ENCODE measurements around the gene ANKS1B.
"Not testable (repeated sequence)": the region's sequence is repeated elsewhere in the genome, so short reads cannot be mapped to it uniquely, and the experiment has no call there.

ANKS1B gene

GRCh38 chr12:99686142-99686541 is 298.6 kb downstream of the ANKS1B start:
- no peak for DNase-seq

DNA sequence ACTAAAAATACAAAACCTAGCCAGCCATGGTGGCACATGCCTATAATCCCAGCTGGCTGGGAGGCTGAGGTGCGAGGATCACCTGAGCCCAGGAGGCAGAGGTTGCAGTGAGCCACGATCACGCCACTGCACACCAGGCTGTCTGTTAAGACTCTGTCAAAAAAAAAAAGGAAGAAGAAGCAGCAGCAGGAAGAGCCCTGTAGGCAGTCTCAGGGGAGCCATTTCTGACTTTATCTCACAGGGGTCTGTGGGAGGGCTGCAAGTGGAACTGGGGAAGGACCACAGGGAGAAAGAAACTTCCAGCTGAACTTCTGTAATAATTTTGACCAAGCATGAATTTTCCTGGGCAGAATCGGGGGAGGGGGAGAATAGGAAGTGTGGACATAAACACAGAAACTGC is 304.5 kb downstream of the ANKS1B start:
- no peak for DNase-seq

- DNase-seq: no peak
These were observed 314.1 kb downstream of the ANKS1B start for GRCh38 chr12:99670635-99671034.

- no peak for DNase-seq
These were observed 325.9 kb downstream of the ANKS1B start for GRCh38 chr12:99658671-99659349.

- no peak for DNase-seq
These were observed 335.2 kb downstream of the ANKS1B start for GRCh38 chr12:99649551-99649950.

DNA sequence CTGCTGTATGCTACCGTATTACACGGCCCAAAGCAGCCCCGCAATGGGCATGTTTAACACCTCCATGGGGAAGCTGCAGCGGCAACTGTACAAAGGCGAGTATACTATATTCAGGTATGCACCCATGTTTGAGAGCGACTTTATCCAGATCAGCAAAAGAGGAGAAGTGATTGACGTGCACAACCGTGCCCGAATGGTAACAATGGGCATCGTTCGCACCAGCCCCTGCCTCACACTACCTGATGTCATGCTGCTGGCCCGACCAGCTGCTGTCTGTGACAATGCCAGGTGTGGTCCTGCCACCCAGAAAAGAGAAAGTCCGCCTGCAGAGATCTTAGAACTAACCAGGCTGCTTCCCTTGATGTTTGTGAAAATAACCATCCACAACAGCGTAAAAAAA is 336.6 kb downstream of the ANKS1B start:
- no peak for DNase-seq

DNA sequence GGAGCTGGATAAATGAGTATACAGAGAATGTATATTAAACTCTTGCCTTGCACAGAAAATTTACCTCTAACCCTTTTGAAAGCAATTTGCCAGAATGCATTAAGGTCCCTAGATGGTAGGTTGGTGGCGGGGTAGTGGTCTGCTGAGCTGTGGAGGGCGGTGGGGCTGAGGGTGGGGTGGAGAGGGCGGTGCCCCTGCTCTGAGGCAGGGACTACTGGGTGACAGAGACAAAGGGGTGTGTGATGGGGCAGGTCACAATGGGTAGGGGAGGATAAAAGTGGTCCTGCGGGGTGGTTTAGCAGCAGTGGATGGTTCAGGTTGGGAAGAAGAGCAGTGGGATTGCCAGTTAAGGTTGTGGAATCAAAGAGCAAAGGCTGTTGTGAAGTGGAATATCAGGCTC is 337.3 kb downstream of the ANKS1B start, which contains the start of gene GARIN6:
TSS of gene GARIN6 (plus strand) at position 301 of the 400 bp plus-strand sequence. CDS start 422 bp downstream, outside the sequence.
- no peak for DNase-seq

DNA sequence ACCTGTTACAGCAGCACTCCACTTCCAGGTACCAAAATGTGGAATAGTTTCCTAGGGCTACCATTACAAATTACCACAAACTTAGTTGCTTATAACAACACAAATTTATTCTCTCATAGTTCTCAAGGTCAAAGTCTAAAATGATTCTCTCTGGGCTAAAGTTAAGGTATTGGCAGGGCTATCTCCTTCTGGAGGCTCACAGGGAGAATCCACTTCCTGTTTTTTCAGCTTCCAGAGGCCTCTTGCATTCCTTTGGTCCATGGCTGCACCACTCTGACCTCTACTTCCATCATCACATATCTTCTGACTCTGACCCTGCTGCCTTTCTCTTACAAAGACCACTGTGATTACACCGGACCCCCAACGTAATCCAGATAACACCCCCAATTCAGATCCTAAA is 340.1 kb downstream of the ANKS1B start:
- DNase-seq: no peak

DNA sequence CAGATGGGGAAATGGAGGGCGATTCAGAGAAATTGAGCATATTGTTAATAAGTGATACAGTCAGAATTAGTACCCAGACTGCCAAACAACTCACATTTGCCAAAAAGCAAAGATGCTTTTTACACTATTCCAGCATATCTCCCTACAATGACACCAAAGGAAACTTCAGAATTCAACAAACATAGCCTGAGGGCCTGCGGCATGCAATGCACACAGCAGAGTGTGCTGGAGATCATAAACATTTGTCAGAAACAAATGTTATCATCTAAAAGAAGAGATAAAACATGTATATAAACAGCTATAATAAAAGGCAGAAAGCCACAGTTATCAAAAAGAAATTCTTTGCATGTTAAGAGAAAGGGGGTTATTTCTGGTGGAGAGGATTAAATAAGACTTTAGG is 357.3 kb downstream of the ANKS1B start:
- DNase-seq: no peak

DNA sequence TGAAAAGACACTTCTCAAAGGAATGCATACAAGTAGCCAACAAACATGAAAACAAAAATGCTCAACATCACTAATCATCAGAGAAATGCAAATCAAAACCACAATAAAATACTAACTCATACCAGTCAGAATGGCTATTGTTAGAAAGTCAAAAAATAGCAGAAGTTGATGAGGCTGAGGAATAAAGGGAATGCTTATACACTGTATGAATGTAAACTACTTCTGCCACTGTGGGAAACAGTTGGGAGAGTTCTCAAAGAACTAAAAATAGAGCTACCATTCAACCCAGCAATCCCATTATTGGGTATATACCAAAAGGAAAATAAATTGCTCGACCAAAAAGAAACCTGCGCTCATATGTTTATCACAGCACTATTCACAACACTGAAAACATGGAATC is 360.1 kb downstream of the ANKS1B start:
- DNase-seq: not testable (repeated sequence)

DNA sequence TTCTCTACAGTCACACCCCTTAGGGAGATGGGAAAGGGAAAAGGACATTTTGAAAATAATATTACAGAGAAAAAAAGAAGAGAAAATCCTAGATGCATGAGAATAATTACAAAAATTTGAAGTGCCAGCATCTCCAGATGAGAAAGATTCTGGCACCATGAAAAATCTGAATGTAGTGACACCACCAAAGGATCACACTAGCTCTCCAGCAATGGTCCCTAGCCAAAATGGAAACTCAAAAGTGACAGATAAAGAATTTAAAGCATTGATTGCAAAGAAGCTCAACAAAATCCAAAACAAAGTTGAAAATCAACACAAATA is 364.6 kb downstream of the ANKS1B start:
- DNase-seq: no peak

GRCh38 chr12:99619389-99620158 is 365.2 kb downstream of the ANKS1B start:
- DNase-seq: no peak

DNA sequence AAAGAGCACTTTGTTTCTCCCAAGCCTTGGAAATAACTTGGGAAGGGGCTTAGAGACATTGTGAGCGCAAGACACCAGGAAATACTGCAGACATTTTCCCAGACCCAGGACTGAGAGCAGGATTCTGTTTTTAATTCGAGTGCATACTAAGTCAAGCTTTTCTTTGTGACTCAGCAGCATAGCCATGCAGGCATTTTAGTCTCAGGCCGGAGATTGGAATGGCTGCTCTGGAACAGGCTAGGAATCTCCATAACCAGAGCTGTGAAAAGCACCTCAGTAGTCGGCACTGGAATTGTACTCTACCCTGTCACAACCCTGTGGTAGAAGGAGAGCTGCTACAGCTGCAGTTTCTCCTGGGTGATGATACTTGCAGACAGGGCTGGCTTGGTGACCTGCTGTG is 366.1 kb downstream of the ANKS1B start:
- DNase-seq: no peak

DNA sequence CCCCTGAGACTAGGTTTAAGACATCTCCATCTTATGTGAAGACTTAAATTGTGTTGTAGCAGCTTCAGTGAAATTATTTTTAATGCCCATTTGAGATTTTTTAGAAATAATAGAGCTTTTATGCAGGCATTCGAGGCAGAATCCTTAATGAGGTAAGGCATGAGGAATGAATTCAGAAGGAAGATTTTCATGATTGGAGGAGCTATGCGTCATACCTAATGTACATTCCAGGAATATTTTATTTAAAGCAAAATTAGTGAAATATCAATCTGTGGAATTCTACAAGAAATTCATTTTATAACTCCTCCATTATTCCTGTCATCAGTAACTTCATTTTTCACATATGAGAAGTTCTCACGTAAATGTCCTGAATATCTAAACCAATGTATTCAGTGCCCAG is 373.1 kb downstream of the ANKS1B start:
- DNase-seq: no peak

DNA sequence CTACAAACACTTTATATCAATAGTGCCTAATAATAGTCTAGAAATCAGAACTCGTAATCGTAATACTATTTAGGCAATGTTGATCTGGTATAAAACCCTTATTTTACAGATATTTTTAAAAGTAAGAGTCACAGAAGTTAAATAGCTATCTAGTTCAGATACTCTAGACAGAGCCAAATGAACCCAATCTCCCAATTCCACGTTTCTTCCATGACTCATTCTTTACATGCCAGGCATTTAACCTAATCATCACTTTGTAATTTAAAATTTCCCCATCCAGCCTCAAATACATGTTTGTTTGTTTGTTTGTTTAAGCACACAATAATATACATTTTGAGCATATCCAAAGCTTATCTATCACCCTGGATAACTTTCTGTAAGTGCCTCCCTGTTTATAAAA is 373.6 kb downstream of the ANKS1B start:
- DNase-seq: no peak

DNA sequence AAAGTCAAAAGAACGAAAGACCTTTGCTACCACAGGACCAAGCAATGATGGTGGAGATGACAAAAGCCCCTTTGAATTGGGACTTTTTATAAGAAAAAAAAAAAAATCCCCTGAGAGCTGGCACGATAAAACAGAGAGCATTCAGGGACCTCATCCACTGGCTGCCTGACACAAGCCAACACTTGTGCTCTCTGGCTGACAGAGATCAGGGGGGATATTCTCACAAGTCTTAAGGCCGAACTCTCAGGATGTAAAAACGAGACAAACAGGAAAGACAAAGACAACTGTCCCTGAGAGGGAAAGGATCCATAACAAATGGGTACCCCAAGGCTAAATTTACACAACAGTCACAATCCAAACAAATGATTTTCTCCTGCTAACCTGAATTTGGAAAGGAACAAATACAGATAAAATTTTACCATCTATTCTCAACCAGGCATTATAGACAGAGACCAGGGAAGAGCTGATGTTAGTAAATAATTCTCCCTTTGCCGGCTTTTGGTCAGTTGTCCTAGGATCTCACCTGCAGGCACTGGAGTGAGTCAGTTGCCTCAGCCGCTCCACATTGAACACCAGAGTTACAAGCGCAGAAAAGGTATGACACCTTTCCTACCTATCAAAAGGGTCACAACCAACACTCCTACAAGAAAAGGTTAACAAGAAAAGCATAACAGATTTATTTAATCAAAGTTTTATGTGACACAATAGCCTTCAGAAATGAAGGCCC is 375.1 kb downstream of the ANKS1B start:
- DNase-seq: no peak

DNA sequence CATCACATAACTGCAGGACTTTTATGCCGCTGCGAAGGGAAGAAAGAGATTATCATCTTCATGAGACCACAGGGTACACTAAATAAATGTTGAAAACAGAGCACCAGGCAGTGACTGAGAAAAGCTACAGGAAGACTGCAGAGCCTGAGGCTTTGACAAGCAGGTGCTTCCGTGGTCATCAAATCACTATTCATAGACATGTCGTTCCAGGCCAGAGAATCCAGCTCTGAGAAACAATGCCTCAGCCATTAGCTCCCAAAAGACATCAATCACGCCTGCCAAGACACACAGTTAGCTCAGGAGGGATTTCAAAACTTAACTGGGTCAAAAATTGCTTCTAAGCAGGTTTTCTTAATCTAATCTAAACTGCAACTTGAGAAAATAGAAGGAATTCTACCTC is 384.3 kb downstream of the ANKS1B start:
- no peak for DNase-seq

GRCh38 chr12:99598785-99599184 is 386.0 kb downstream of the ANKS1B start:
- DNase-seq: no peak

- no peak for DNase-seq
These were observed 388.0 kb downstream of the ANKS1B start for GRCh38 chr12:99596762-99597161.

DNA sequence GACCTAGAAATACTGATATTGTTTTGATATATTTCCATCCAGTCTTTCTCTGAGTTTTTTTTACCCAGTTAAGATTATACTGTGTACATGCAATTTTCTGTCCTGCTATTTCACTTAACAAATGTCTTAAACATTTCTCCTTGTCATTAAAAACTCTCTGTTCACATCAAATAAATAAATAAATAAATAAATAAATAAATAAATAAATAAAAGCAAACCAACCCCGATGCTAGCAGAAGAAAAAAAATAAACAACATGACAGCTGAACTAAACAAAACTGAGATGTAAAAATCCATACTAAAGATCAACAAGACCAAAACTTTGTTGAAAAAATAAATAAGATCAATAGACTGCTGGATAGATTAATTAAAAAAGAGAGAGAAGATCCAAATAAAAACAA is 407.6 kb downstream of the ANKS1B start:
- not testable (repeated sequence) for DNase-seq

DNA sequence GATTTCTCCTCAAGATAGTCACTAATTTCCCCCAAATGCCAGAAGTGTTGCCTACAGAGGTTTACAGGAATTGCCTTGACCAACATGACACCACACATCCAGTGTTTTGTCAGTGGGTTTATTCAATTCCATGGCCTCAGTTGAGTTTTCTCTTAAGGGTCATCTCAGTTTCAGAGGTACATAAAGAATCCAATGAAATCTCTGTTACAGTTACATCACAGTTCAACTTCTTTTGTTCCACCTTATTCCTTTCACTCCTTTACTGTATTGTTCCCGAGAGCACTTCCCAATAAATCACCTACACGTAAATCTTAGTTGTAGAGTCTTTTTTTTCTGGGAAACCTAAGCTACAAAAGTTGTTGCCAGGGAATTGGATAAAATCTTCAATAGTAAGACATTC is 410.8 kb downstream of the ANKS1B start:
- DNase-seq: no peak

GRCh38 chr12:99567072-99567471 is 417.7 kb downstream of the ANKS1B start:
- no peak for DNase-seq

GRCh38 chr12:99558109-99558508 is 426.6 kb downstream of the ANKS1B start:
- no peak for DNase-seq

DNA sequence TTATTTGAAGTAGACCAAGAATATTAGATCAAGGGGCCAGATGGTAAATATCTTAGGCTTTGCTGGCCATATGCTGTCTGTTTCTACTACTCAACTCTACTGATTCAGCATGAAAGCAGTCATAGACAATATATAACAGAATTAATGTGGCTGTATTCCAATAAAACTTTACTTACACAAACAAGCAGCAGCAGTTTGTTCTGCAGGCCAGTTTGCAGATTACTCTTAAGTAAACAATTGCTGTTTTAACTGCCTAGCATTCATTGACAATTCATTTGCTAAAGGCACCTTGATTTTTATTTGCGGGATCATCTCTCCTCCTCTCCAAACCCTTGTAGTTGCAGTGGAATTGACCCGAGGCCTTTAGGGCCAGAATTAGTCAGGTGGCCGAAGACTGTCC is 431.3 kb downstream of the ANKS1B start:
- no peak for DNase-seq
